Measurements from ENCODE around the gene SFSWAP. TPM values are rescaled to one million over a fixed set of nuclear protein-coding genes. Genes with fewer than 3 reads are reported as not detected.

SFSWAP gene
- total and polyA plus RNA-seq, 2 of the 13 experiments (the other 11 are each of a cell fraction or from before 2014, with no cell fraction given) = 17.1 to 27.7 TPM

- TF ChIP-seq, protein P1, sequence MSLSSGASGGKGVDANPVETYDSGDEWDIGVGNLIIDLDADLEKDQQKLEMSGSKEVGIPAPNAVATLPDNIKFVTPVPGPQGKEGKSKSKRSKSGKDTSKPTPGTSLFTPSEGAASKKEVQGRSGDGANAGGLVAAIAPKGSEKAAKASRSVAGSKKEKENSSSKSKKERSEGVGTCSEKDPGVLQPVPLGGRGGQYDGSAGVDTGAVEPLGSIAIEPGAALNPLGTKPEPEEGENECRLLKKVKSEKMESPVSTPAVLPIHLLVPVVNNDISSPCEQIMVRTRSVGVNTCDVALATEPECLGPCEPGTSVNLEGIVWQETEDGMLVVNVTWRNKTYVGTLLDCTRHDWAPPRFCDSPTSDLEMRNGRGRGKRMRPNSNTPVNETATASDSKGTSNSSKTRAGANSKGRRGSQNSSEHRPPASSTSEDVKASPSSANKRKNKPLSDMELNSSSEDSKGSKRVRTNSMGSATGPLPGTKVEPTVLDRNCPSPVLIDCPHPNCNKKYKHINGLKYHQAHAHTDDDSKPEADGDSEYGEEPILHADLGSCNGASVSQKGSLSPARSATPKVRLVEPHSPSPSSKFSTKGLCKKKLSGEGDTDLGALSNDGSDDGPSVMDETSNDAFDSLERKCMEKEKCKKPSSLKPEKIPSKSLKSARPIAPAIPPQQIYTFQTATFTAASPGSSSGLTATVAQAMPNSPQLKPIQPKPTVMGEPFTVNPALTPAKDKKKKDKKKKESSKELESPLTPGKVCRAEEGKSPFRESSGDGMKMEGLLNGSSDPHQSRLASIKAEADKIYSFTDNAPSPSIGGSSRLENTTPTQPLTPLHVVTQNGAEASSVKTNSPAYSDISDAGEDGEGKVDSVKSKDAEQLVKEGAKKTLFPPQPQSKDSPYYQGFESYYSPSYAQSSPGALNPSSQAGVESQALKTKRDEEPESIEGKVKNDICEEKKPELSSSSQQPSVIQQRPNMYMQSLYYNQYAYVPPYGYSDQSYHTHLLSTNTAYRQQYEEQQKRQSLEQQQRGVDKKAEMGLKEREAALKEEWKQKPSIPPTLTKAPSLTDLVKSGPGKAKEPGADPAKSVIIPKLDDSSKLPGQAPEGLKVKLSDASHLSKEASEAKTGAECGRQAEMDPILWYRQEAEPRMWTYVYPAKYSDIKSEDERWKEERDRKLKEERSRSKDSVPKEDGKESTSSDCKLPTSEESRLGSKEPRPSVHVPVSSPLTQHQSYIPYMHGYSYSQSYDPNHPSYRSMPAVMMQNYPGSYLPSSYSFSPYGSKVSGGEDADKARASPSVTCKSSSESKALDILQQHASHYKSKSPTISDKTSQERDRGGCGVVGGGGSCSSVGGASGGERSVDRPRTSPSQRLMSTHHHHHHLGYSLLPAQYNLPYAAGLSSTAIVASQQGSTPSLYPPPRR (CRISPR knock-in tag; IDR thresholded peaks at IDR 0.05; ENCODE audit: borderline replicate concordance) = no peak
- TF ChIP-seq ATAD3A (CRISPR knock-in tag; IDR thresholded peaks at IDR 0.05) (no peak; the same call in 1 of the 2 replicates), HCFC1 (IDR thresholded peaks at IDR 0.05; ENCODE audit: low read depth, low read length) (peak; percentile 69), ZSCAN21 (CRISPR knock-in tag; IDR thresholded peaks at IDR 0.05; ENCODE audit: borderline replicate concordance) (peak; percentile 64), KDM5A (IDR thresholded peaks at IDR 0.05; ENCODE audit: borderline replicate concordance, low read length) (peak; percentile 100), ZNF816 (CRISPR knock-in tag; IDR thresholded peaks at IDR 0.05; ENCODE audit: borderline replicate concordance) (no peak), ZNF503 (CRISPR knock-in tag; IDR thresholded peaks at IDR 0.05) (peak; percentile 67), ZNF335 (CRISPR knock-in tag; IDR thresholded peaks at IDR 0.05) (peak; percentile 52; the same call in 1 of the 2 replicates), PAWR (CRISPR knock-in tag; IDR thresholded peaks at IDR 0.05; ENCODE audit: borderline replicate concordance) (0 out of 2 replicates have a peak, but pooled peaks have one; percentile 20), RFXANK (CRISPR knock-in tag; IDR thresholded peaks at IDR 0.05) (no peak; the same call in 1 of the 2 replicates), ZNF7 (CRISPR knock-in tag; IDR thresholded peaks at IDR 0.05) (no peak), PRDM10 (CRISPR knock-in tag; IDR thresholded peaks at IDR 0.05; ENCODE audit: low read depth) (no peak), POLR2A (IDR thresholded peaks at IDR 0.05; ENCODE audit: insufficient read depth in 1 of 2, low read depth in 2 of 2, low read length in 2 of 2) (peak; percentile 74 to 77), GPN1 (CRISPR knock-in tag; IDR thresholded peaks at IDR 0.05; ENCODE audit: borderline replicate concordance) (no peak), HDAC1 (CRISPR knock-in tag; IDR thresholded peaks at IDR 0.05) (peak; percentile 95)
- TF ChIP-seq, protein P2, sequence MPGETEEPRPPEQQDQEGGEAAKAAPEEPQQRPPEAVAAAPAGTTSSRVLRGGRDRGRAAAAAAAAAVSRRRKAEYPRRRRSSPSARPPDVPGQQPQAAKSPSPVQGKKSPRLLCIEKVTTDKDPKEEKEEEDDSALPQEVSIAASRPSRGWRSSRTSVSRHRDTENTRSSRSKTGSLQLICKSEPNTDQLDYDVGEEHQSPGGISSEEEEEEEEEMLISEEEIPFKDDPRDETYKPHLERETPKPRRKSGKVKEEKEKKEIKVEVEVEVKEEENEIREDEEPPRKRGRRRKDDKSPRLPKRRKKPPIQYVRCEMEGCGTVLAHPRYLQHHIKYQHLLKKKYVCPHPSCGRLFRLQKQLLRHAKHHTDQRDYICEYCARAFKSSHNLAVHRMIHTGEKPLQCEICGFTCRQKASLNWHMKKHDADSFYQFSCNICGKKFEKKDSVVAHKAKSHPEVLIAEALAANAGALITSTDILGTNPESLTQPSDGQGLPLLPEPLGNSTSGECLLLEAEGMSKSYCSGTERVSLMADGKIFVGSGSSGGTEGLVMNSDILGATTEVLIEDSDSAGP (CRISPR knock-in tag; IDR thresholded peaks at IDR 0.05; ENCODE audit: borderline replicate concordance) = peak; percentile 88; the same call in 1 of the 2 replicates
Observed at GRCh38 chr12:131710464-131711457, at the start of gene SFSWAP (continued).
